GM18870 (cell line): ENCODE results near the gene SCUBE1.

ENCODE experiments used
- ATAC-seq: cut with Tn5 transposase; IDR thresholded peaks from one replicate; pipeline ENCODE4 v1.9.1; 2021; ENCODE audit warnings: moderate library complexity; ENCODE audit not compliant: unreplicated experiment

The SCUBE1 gene

GRCh38 chr22:43343262-43343669 lies at the start of gene SCUBE1:
Gene SCUBE1 (minus strand): TSS chr22:43343372. CDS start chr22:43343261, 111 bp downstream.
- ATAC-seq: no peak

GRCh38 chr22:43392385-43392989 lies 49.3 kb upstream of the SCUBE1 start:
- no peak for ATAC-seq

- ATAC-seq: no peak
These were observed 48.1 kb upstream of the SCUBE1 start for GRCh38 chr22:43391306-43391705.

GRCh38 chr22:43390872-43391271 lies 47.7 kb upstream of the SCUBE1 start:
- no peak for ATAC-seq

- no peak for ATAC-seq
These were observed 47.0 kb upstream of the SCUBE1 start for GRCh38 chr22:43390166-43390565.

- ATAC-seq: no peak
These were observed 46.2 kb upstream of the SCUBE1 start for GRCh38 chr22:43389227-43389836.

GRCh38 chr22:43388420-43388851 lies 45.3 kb upstream of the SCUBE1 start:
- ATAC-seq: no peak

- no peak for ATAC-seq
These were observed 44.6 kb upstream of the SCUBE1 start for GRCh38 chr22:43387815-43388214.

- ATAC-seq: no peak
These were observed 42.8 kb upstream of the SCUBE1 start for GRCh38 chr22:43385770-43386641.

- no peak for ATAC-seq
These were observed 41.7 kb upstream of the SCUBE1 start for GRCh38 chr22:43384863-43385262.

- ATAC-seq: no peak
These were observed 38.5 kb upstream of the SCUBE1 start for GRCh38 chr22:43381693-43382092.

- peak; percentile 77 for ATAC-seq
These were observed 34.9 kb upstream of the SCUBE1 start for GRCh38 chr22:43377896-43378704.

- ATAC-seq: no peak
These were observed 34.4 kb upstream of the SCUBE1 start for GRCh38 chr22:43377548-43377895.

GRCh38 chr22:43376765-43377547 lies 33.8 kb upstream of the SCUBE1 start:
- ATAC-seq: no peak

- ATAC-seq: no peak
These were observed 32.8 kb upstream of the SCUBE1 start for GRCh38 chr22:43375951-43376455.

GRCh38 chr22:43370036-43370435 lies 26.9 kb upstream of the SCUBE1 start:
- ATAC-seq: no peak

GRCh38 chr22:43365715-43366440 lies 22.7 kb upstream of the SCUBE1 start:
- ATAC-seq: no peak

GRCh38 chr22:43364169-43364435 lies 20.9 kb upstream of the SCUBE1 start:
- no peak for ATAC-seq

- ATAC-seq: no peak
These were observed 20.4 kb upstream of the SCUBE1 start for GRCh38 chr22:43363315-43364168.
